Osteocyte (in vitro differentiated cells): ENCODE measurements around the gene SENP3. TPM values are rescaled to one million over a fixed set of nuclear protein-coding genes. Genes with fewer than 3 reads are reported as not detected.

Experiments used
- DNase-seq: peaks from one replicate; pipeline ENCODE4 v3.0.0; 2021; ENCODE audit warnings: mixed read lengths; ENCODE audit not compliant: unreplicated experiment; ENCODE audit errors: extremely low spot score
- H3K27ac Mint-ChIP-seq: one replicate; pipeline ENCODE4 v1.8.0; 2021; ENCODE audit warnings: mild to moderate bottlenecking, mixed read lengths; ENCODE audit not compliant: unreplicated experiment
- H3K27me3 Mint-ChIP-seq: one replicate; pipeline ENCODE4 v1.8.0; 2021; ENCODE audit warnings: mixed read lengths; ENCODE audit not compliant: unreplicated experiment
- H3K36me3 Mint-ChIP-seq: one replicate; pipeline ENCODE4 v1.8.0; 2021; ENCODE audit warnings: mixed read lengths; ENCODE audit not compliant: unreplicated experiment
- H3K4me1 Mint-ChIP-seq: one replicate; pipeline ENCODE4 v1.8.0; 2021; ENCODE audit warnings: mixed read lengths; ENCODE audit not compliant: unreplicated experiment
- H3K4me3 Mint-ChIP-seq: one replicate; pipeline ENCODE4 v1.8.0; 2021; ENCODE audit warnings: mild to moderate bottlenecking, moderate library complexity, mixed read lengths; ENCODE audit not compliant: unreplicated experiment
- H3K9me3 Mint-ChIP-seq: one replicate; pipeline ENCODE4 v1.8.0; 2021; ENCODE audit warnings: mixed read lengths; ENCODE audit not compliant: unreplicated experiment
- CTCF ChIP-seq: fragments of 200-600 bp; sonication (generic); IDR thresholded peaks from 2 replicates; pipeline ENCODE4 v1.5.0; 2021; ENCODE audit warnings: antibody characterized with exemption, mild to moderate bottlenecking, moderate library complexity
- total RNA-seq: library from RNA; stranded (reverse); gene quantifications from 2 replicates; pipeline ENCODE4 v1.2.1, GENCODE V29; 2021

The SENP3 gene
- total RNA-seq, 1 donor from 2014 or later: 52.5 TPM

- Mint-ChIP-seq H3K27me3 (no peaks in the 10 kb centered on the region), H3K27ac (peak overlapping the region; percentile 27), H3K36me3 (peaks cover 46% of the 10 kb centered on the region), H3K4me3 (no peak overlapping the region), H3K9me3 (no peaks in the 10 kb centered on the region), H3K4me1 (peaks cover 59% of the 10 kb centered on the region)
- TF ChIP-seq CTCF: no peak
- no peak for DNase-seq
Measured at GRCh38 chr17:7575959-7576358, 14.2 kb downstream of the SENP3 start.

GRCh38 chr17:7576432-7576937 lies 14.8 kb downstream of the SENP3 start:
- Mint-ChIP-seq H3K9me3 (no peaks in the 10 kb centered on the region), H3K27me3 (no peaks in the 10 kb centered on the region), H3K36me3 (peaks cover 46% of the 10 kb centered on the region), H3K4me3 (peak overlapping the region; percentile 38), H3K4me1 (peaks cover 59% of the 10 kb centered on the region), H3K27ac (peak overlapping the region; percentile 27)
- no peak for DNase-seq
- TF ChIP-seq CTCF: no peak

GRCh38 chr17:7577327-7578199 lies 15.8 kb downstream of the SENP3 start:
- no peak overlapping the region for H3K4me3 Mint-ChIP-seq
- no peaks in the 10 kb centered on the region for H3K27me3 Mint-ChIP-seq
- H3K4me1 Mint-ChIP-seq: peaks cover 58% of the 10 kb centered on the region
- TF ChIP-seq CTCF: no peak
- no peak for DNase-seq
- H3K36me3 Mint-ChIP-seq: peaks cover 46% of the 10 kb centered on the region
- no peaks in the 10 kb centered on the region for H3K9me3 Mint-ChIP-seq
- H3K27ac Mint-ChIP-seq: no peak overlapping the region

GRCh38 chr17:7579001-7579833 lies 17.5 kb downstream of the SENP3 start, which contains the start of gene CD68:
TSS of gene CD68 (plus strand) at chr17:7579638. CDS start at chr17:7579678, 40 bp downstream.
- DNase-seq: no peak
- no peak within 1 kb of the TSS for H3K4me3 Mint-ChIP-seq
- no peaks in the 10 kb centered on the region for H3K27me3 Mint-ChIP-seq
- peaks cover 41% of the 10 kb centered on the region for H3K36me3 Mint-ChIP-seq
- peaks cover 62% of the 10 kb centered on the region for H3K4me1 Mint-ChIP-seq
- no peaks in the 10 kb centered on the region for H3K9me3 Mint-ChIP-seq
- H3K27ac Mint-ChIP-seq: peak within 1 kb of the TSS; percentile 89
- TF ChIP-seq CTCF: no peak
